CD4-positive, alpha-beta T cell treated with Interleukin-2 at 100 ng/mL for 4 hours (primary cell): ENCODE measurements around the gene ST3GAL2.
A peak's percentile ranks its signal among the peaks of the same experiment; 100 is the strongest.
"Not testable (repeated sequence)": the region's sequence is repeated elsewhere in the genome, so short reads cannot be mapped to it uniquely, and the experiment has no call there.

Experiments used
- DNase-seq: peaks from one replicate; pipeline ENCODE4 v3.0.0-alpha.2; 2020; ENCODE audit warnings: low spot score

ST3GAL2 gene

GRCh38 chr16:70467113-70467512, 28.2 kb upstream of the ST3GAL2 start:
- DNase-seq: no peak

- no peak for DNase-seq
Measured at GRCh38 chr16:70466805-70467076, 27.8 kb upstream of the ST3GAL2 start.

- no peak for DNase-seq
Measured at GRCh38 chr16:70465999-70466804, 27.3 kb upstream of the ST3GAL2 start.

GRCh38 chr16:70463235-70463634, 24.3 kb upstream of the ST3GAL2 start:
- no peak for DNase-seq

- no peak for DNase-seq
Measured at GRCh38 chr16:70460737-70461261, 21.9 kb upstream of the ST3GAL2 start.

- no peak for DNase-seq
Measured at GRCh38 chr16:70457446-70458166, 18.7 kb upstream of the ST3GAL2 start.

GRCh38 chr16:70455910-70456309, 17.0 kb upstream of the ST3GAL2 start:
- no peak for DNase-seq

GRCh38 chr16:70454222-70455034, 15.5 kb upstream of the ST3GAL2 start, which contains the start of gene FCSK:
Gene FCSK, plus strand, starts transcription at chr16:70454595. Its CDS starts 8,596 bp downstream, at chr16:70463191.
- DNase-seq: peak; percentile 63

GRCh38 chr16:70453892-70454221, 15.0 kb upstream of the ST3GAL2 start:
- DNase-seq: no peak

GRCh38 chr16:70453117-70453891, 14.4 kb upstream of the ST3GAL2 start:
- DNase-seq: no peak

GRCh38 chr16:70451004-70451340, 12.1 kb upstream of the ST3GAL2 start:
- DNase-seq: not testable (repeated sequence)

- not testable (repeated sequence) for DNase-seq
Measured at GRCh38 chr16:70450142-70451003, 11.5 kb upstream of the ST3GAL2 start.

GRCh38 chr16:70448075-70448474, 9.2 kb upstream of the ST3GAL2 start:
- DNase-seq: no peak

GRCh38 chr16:70444249-70445063, 5.6 kb upstream of the ST3GAL2 start:
- DNase-seq: no peak

GRCh38 chr16:70442344-70442743, 3.4 kb upstream of the ST3GAL2 start:
- DNase-seq: no peak

GRCh38 chr16:70441406-70441990, 2.6 kb upstream of the ST3GAL2 start:
- DNase-seq: no peak

- DNase-seq: no peak
Measured at GRCh38 chr16:70440009-70440692, 1.3 kb upstream of the ST3GAL2 start.

- no peak for DNase-seq
Measured at GRCh38 chr16:70438585-70438968, 323 bp downstream of the ST3GAL2 start.
